ENCODE measurements around the gene C1orf122.
A peak's percentile ranks its signal among the peaks of the same experiment; 100 is the strongest.

Gene C1orf122

GRCh38 chr1:37802439-37802838 lies 5.2 kb upstream of the C1orf122 start:
- DNase-seq = no peak

DNA sequence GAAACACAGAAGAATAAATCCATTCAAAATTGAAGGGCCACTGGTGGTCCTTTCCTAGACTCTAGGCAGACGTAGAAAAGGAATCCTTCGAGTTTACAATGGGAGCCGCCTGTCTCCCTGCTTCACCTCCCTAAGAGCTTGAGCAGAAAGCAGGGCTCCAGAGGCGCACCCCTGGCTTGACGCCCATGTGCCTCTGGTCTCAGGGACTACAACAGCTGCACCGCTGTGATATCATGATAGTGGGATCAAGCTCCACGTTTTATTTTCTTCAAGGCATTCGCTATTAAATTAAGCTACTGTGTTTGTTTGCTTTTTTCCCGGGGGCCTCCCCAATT lies 403 bp upstream of the C1orf122 start:
- DNase-seq = no peak

GRCh38 chr1:37808369-37809319 lies 1.1 kb downstream of the C1orf122 start:
- peak; percentile 90 for DNase-seq

DNA sequence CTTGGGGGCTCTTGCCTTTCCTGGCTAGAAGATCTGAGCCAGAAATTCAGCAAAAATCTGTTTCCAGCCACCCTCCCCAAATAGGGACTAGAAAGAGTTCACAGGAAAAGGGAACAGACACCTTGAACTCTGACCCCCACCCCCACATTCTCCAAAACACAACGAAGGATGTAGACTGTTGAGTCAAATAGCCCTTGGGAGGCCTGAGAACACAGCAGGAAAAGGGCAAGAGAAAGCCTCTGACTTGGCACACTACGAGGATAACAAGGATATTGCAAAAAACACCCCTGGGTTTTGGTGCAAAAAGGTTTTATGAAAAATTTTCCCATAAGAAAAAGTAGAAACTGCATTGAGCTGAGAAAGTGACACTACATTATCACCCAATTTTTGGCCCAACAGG lies 2.4 kb downstream of the C1orf122 start:
- DNase-seq = no peak

DNA sequence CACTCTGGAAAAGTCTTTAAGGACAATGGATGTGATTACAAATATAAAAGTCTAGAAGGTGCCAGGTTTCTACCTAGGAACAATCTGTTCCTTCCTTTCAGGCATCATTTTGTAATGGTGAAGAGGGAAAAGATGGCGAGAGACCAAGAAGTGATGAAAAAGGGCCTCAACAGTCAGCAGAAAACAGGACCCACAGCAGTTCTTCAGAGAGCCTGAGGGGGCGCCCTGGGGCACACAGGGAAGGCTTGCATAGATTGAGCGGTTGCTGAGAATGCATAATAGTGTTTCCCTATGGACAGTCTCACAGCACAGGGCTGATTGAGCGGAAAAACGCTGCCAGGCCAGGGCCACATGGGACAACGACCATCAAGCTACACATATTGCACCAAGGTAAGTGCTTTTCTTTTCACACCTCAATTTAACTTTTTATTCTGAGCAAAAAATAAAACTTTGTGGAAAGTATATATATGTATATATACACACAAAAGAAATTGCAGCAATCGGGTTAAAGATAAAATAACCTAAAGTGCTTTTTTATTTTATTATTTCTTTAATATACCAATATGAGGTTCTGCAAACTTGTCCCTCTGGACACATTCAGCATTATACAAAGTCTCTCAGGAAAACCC lies 3.6 kb downstream of the C1orf122 start:
- DNase-seq = peak; percentile 85

GRCh38 chr1:37813529-37814145 lies 6.0 kb downstream of the C1orf122 start:
- no peak for DNase-seq

DNA sequence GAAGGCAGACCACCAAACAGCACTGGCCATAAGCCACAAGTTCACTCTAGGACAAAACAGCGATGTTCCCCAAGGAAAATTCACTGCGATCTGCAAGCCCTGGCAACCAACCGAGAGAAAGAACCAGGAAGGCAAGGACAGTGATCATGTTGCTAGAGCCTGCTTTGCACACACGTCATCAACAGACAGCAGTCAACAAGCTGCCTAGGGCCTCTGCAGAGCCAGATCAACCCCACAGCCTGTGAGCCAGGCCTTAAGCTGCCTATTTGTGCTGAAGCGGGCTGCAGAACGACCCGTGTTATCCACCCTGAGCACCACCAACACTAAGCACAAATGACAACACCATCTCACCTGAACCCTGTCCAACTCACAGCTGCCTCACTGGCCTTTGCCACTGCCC lies 6.7 kb downstream of the C1orf122 start:
- DNase-seq = no peak

DNA sequence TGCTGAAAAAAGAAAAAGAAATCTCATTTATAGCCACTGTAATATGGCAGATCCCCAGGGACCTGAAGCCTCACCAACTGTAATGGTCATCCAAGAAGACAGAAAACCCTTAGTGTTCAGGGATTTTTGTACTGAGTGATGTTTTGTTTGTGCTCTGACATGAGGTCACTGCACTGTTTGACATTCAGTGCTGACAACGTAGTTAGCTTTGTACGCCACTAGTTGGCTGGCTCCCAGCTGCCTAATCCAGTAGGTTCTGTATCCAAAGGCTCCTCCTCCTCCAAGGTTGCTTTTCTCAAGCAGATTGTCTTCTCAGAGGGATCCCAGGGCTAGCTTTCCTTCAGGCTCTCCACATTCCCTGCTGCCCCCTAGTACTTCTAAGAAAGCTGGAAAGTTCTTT lies 9.9 kb downstream of the C1orf122 start:
- DNase-seq = no peak

DNA sequence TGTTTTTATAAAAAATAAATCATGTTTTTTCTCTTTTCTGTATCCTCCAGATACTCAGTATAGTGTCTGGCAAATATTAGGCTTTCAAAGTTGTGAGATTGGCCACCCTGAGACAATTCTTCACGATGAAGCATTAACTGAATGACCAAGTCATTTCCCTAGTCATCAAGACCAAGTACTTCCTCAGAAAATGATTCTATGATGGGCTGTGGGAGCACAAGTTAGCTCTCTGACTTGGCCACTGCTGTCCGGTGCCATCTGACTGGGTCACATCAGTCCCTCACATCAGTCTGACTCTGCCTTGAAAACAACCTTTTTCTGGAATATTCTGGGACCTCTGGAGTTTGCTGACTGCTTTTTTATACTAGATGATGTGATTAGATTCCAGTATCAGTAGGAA lies 13.9 kb downstream of the C1orf122 start:
- DNase-seq = no peak

DNA sequence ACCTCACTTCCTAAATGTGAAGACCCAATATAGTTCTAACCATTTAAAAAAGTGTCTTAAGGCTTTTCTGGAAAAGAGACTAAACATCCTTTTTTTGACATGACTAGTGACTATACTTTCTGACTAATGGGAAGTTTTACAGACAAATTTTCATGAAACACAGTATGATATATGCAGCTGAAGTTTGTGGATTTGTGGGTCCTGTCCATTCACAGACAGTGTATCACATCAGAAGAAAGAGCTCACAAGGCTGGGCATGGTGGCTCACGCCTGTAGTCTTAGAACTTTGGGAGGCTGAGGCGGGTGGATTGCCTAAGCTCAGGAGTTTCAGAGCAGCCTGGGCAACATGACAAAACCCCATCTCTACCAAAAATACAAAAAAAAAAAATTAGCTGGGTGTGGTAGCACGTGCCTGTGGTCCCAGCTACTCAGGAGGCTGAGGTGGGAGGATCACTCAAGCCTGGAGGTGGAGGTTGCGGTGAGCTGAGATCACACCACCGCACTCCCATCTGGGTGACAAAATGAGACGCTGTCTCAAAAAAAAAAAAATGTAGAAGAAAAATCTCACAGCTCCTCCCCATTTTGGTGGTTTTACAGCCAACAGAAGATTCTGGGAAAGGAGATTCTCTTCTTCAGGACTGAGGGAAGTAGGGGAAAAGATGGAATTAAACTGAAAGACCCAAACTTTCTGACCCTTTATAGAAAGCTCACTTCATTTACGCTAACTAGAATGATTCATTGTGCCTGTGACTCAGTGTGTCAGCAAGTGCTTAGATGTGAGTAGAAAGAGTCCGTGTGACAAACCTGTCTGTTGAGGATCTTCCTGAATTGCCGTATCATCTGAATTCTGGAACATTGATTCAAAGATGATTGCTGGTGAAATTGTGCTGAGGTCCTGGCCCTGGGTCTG lies 15.6 kb downstream of the C1orf122 start:
- no peak for DNase-seq

GRCh38 chr1:37824001-37824400 lies 16.4 kb downstream of the C1orf122 start:
- DNase-seq = no peak

GRCh38 chr1:37825506-37825905 lies 17.9 kb downstream of the C1orf122 start:
- DNase-seq = no peak

- DNase-seq = no peak
Observed at GRCh38 chr1:37828410-37829074, 21.0 kb downstream of the C1orf122 start.

GRCh38 chr1:37831109-37831508 lies 23.5 kb downstream of the C1orf122 start:
- DNase-seq = no peak

GRCh38 chr1:37831809-37832208 lies 24.2 kb downstream of the C1orf122 start:
- no peak for DNase-seq

GRCh38 chr1:37836788-37837187 lies 29.2 kb downstream of the C1orf122 start:
- DNase-seq = no peak

- no peak for DNase-seq
Observed at GRCh38 chr1:37839676-37840075, 32.1 kb downstream of the C1orf122 start.

DNA sequence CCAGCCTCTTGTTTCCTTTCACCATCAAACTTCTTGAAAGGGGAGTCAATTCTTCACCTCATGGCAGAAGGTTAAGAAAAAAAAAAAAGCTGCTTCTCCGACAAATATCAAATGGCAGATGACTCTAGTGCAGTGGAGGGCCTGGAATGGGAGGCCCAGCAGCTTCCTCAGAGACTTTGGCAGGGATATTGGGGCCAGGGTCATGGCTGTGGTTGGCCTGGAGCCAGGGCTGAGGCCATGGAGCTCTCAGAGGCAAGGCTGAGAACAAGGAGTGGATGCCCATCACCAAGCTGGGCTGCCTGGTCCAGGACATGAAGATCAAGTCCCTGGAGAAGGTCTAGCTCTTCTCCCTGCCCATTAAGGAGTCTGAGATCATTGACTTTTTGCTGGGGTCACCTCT lies 33.1 kb downstream of the C1orf122 start:
- no peak for DNase-seq

- DNase-seq = no peak
Observed at GRCh38 chr1:37841652-37842051, 34.1 kb downstream of the C1orf122 start.

- DNase-seq = no peak
Observed at GRCh38 chr1:37844536-37844935, 36.9 kb downstream of the C1orf122 start.

GRCh38 chr1:37845049-37845646 lies 37.6 kb downstream of the C1orf122 start:
- DNase-seq = no peak

- no peak for DNase-seq
Observed at GRCh38 chr1:37845786-37846185, 38.2 kb downstream of the C1orf122 start.
